PFSK-1 (cell line): ENCODE measurements around the gene GDF10.

ENCODE experiments used
- POLR2AphosphoS5 ChIP-seq: IDR thresholded peaks from 2 replicates; pipeline ENCODE4 v1.6.1; 2012; ENCODE audit warnings: low read depth, mild to moderate bottlenecking, control low read depth, low read length, moderate library complexity
- REST ChIP-seq, 2 experiments: IDR thresholded peaks; 2 replicates each; pipeline versions ENCODE4 v1.6.1 to v1.8.0; 2011 to 2012; ENCODE audit warnings: low read depth in 2 of 2, low read length in 2 of 2, control low read depth in 1 of 2, inconsistent platforms in 1 of 2, mild to moderate bottlenecking in 1 of 2, moderate library complexity in 1 of 2; ENCODE audit not compliant: insufficient read depth in 1 of 2

- no peak for TF ChIP-seq POLR2AphosphoS5
- no peak for TF ChIP-seq REST (IDR thresholded peaks at IDR 0.05; ENCODE audit: insufficient read depth in 1 of 2, low read depth in 2 of 2, low read length in 2 of 2)
These were observed 35.2 kb upstream of the GDF10 start for GRCh38 chr10:47264797-47265281.
